Superior temporal gyrus (tissue), 1 donor: ENCODE results near the gene MOB2.

Experiments used
- DNase-seq: peaks from one replicate; pipeline ENCODE4 v3.0.0-alpha.2; 2016; ENCODE audit errors: extremely low spot score

MOB2 gene

DNA sequence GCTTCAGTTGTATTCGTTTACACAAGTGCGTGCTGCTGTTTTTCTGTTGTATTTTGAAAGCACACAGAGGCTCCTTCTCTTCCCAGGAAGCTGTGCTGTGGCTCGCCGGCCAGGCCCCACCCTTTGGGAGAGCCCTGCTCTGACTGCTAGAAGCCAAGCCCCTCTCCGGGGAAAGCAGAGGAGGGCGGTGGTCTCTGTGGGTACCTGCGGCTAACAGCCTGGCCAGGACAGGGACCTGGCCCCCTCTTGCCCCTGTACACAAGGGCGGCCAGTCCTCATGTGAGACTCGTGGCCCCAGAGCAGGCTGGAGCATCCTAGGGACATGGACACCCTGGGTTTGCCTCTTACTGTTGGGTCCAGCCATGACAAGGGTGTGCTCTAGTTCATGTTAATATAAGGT lies 14.8 kb downstream of the MOB2 start:
- DNase-seq = no peak

DNA sequence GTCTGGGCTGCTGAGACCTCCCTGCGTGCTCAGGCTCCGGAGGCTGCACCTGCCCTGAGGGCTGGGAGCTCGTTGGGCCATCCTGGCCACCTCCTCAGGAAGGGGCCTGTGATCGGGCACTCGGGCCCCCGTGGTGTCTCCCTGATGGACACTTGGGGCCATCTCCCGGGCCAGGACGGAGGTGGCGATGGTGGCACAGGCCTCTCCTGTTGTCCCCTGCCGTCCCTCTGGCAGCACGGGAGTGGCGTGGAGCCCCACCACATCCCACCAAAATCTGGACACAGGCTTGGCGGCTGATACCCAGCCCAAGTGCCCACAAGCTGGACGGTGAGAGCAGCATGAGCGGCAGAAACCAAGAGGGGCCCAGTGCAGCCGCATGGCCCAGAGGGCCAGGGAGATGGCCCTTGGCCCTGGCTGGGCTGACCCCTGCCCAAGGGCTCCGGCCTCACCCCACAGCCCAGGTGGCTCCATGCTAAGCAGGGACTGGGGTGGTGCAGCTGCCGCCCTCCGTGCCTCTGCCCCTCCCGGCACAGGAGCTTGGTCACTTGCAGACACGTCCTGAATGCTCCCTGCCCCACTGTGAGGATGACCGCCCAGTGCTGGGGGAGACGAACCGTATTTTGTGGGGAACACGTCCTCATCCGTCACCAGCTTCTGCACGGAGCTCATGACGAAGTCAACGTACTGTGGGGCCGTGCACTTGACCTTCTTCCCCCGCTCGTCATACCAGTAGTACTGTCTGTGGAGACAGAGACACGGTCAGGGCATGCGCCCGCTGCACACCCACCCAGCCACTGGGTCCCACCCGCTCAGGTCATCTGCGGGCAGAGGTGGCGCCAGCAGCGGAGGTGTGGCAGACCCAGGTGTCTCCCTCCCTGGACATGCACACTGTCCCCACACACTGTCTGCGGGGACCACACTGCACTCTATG lies 15.6 kb downstream of the MOB2 start:
- no peak for DNase-seq

DNA sequence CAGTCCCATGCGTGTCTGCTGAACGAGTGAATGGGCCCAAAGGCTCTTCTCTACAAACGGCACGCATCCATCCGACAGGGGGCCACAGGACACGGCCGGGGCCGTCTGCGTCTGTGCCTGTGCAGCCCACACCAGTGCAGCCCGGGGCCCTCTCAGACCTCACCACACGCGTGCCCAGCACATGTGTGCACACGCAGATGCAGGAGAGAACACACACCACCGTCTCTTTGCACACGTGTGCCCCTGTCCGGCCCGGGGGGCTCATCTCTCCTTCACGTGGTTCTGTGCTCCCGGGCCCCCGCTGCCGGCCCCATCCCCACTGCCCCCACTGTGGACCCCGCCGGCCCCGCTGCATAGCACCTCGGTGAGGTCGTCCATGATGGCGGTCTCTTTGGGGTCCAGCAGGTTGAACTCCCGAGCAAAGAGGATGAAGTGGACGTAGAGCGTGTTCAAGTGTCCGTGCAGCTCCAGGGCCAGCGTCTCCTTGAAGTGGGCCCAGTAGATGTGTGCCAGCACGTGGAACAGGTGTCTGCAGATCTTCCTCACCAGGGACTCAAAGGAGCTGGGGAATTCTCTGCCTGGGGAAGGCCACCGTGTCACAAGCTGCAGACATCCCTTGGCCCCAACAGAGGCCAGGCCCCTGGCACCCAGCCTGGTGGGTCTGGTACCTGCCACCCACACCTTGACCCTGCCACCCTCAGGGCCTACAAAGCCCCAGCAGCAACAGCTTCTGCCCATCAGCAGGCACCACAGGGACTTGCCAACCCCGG lies 16.5 kb downstream of the MOB2 start:
- no peak for DNase-seq

DNA sequence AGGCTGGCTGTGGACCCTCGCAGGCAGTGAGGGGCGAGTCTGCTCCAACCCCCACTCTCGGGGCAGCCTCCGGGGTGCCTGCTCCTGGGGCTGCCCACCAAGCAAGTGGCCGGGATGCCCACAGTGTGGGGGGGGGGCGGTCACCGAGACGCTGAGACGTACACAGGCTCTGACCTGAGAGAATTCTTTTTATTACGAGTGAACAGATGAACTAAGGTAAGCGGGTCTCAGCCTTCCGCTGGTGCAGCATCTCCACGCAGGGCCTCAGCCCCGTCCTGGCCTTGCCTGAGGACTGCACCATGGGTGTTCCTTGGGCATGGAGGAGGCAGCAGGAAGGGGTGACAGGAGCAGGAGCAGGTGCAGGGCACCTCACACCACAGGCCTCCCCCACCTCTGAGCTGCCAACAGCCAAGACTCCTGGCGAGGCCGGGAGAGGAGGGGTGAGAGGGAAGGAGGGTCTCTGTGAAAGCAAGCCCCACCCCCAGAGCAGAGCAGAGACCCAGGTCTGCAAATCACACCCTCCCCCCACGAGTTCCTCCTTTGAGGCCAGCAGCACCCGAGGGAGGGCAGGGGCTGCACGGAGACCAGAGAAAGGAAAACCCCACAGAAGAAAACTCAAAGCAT lies 17.2 kb downstream of the MOB2 start:
- no peak for DNase-seq

DNA sequence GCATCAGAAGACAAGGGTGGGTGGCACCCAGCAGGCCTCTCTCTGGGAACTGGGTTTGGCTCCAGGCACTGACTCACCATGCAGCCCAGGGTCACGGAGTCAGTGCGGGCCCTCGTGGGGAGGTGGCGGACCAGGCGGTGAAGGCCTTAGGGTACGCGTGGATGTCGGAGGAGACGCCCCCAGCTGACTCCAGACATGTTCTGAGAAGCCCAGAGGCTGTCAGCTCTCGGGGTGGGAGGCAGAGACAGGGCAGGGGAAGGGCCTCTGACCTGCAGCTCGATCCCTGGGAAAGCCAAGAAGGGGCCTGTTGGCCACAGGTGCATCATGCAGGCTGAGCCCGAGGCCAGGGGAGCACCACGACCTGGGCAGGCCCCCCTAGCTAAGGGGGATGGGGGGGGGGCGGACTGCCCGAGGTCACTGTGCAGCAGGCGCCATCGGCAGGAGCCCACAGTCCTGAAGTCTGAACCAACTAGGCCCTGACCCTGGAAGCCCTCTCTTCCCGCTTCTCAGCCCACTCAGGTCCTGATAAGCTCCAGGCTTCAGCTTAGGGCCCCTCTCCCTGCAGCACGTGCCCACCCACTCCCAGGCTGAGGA lies 18.0 kb downstream of the MOB2 start:
- DNase-seq = no peak

DNA sequence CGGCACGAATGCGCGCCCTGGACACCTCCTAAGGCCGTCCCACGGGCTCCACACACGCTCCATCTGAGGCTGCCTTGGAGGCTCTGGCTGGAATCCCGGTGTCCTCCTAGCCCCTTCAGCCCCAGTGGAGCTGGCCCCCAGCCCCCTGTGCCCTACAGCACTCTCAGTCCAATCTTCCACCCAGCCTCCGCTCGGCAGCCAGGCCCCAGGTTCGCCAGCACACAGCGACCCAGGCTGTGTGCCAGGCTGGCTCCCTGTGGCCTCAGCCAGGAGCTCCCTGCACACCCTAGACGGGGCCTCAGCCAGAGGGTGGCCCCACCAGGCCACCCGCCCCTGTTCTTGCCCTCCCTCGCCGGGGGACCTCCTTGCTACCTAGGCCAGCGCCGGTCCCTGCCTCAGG lies 18.6 kb downstream of the MOB2 start:
- DNase-seq = no peak

DNA sequence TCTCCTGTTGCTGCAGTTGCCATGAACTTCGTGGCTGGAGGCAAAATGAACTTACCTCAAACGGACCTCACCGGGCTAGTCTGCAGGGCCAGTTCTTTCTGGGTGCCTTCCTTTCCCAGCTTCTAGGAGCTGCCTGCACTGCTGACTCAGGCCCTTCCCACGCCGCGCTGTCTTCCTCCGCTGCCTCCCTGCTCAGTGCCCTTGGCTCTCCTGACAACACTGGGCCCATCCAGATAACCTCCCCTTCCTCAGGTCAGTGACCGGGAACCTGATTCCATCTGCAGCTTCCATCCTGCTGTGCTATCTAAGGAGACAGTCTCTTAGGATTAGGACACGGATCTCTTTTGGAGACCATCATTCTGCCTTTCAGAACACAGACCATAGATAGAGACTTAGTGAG lies 19.3 kb downstream of the MOB2 start:
- peak; percentile 25 for DNase-seq

DNA sequence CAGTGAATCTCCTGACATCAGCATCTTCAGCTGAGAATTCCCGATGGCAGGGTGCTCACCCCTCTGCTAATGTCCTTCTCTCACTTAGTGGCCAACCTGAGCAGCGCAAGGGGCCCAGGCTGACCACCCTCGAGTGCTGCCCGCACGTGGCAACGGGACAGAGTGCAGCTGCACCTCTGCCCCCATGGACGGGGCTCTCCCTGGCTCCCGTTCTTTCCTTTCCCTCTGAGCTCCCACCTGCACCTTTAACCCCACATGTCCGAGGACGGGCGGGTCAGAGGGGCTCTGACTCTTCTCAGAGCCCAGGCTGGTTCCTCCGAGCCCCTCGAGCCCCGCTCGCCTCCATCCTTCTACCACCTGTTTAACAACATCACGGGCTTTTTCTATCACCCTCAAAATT lies 19.8 kb downstream of the MOB2 start:
- no peak for DNase-seq

DNA sequence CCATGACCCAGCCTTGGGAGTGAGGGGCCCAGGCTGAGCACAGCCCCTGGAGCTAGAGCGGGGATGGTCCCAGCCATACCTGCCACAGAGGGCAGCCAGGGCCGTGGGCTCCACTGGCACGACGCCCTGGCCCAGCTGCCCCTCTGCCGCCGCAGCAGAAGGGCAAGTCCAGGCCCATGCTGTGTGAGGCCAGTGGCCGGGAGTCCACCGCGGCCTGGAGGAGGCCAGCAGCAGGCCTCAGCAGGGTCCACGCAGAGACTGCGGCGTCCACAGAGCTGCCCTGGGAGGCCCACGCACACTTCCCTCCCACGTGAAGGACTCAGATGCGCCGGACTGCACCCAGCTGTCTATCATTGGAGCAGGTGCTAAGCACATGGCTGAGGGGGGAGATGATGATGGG lies 23.5 kb downstream of the MOB2 start:
- DNase-seq = no peak

DNA sequence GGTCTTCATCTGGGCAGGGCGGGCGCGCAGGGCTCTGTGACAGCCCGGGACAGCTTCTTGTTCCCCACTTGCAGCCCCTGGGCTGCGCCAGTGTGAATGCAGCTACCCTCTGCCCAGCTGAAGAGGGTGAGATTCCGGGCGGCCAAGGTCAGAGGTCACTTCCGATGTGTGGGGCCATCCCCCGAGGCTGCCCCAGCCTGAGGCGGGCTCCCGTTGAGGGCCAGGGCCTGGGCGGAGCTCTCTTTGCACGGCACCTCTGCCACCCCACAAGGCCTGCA lies 23.9 kb downstream of the MOB2 start:
- no peak for DNase-seq

DNA sequence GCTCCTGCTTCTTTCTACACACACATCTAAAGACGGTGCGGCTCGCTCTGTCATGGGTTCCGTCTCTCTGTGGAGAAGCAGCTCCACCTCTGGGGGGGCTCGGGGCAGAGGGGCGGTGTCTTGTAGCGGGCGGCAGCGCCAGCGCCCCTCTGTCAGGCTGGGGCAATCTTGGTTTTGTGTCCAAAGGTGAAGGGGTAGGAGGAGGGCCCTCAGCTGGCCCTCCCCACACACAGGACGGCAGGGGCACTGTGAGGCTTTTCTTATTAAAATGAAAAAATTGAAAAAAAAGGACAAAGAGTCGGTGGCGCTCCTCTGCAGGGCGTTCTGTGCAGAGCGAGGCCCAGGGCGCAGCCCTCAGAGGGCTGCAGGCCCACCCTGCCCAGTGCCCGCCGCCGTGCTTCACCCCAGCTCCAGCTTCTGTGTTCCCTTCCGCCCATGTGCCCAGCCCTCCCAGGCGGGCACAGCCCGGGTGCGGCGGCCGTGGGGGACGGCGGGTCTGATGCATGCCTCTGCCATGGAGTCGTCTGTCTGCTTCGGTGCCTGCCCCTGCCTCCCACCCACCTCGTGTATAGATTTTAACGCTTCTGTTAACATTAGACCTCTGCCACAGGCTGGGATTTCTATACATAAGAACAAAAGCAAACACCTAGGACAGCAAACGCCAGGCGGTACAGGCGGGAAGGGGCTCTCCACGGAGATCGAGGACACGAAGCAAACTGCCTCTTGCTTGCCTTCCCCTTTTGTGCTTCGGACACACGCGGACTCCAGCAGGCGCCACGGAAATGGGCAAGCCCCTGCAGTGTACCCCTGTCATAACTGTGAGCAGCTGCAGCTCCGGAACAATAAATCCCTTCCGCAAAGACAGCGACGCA lies 24.5 kb downstream of the MOB2 start:
- no peak for DNase-seq

DNA sequence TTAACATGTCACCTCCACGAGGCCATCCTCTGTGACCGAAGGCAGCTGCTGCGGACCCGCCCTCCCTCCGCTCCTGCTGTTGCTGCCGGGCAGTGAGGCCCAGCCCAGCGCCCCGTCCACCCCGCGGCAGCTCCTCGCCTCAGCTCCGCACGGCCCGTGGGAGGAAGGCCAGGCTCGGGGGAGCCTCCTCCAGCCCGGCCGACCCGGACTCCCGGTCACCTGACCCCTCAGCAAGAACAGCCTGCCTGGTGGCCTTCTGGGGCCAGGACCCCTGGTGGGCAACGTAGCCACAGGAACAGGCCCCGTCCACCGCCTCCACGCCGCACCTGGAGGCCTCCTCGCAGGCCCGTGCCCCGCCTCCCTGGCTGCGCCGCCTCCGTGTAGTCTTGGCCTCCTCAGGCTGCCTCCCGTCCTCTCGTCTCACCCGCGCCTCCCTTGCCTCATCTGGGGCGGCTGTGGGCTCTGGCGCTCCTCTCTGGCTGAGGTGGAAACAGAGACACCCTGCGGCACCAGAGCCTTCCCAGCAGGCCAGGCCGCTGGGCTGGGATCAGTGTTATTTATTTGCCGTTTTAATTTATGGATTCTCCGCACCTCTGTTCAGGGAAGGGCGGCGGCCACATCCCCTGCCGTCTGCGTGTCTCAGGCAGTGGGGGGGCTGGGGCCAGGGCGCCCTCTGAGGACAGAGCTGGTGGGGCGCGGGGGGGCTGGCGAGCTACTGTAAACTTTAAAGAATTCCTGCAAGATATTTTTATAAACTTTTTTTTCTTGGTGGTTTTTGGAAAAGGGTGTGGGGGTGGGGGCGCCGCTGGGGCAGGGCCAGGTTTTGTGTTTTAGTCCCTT lies 25.4 kb downstream of the MOB2 start:
- no peak for DNase-seq

DNA sequence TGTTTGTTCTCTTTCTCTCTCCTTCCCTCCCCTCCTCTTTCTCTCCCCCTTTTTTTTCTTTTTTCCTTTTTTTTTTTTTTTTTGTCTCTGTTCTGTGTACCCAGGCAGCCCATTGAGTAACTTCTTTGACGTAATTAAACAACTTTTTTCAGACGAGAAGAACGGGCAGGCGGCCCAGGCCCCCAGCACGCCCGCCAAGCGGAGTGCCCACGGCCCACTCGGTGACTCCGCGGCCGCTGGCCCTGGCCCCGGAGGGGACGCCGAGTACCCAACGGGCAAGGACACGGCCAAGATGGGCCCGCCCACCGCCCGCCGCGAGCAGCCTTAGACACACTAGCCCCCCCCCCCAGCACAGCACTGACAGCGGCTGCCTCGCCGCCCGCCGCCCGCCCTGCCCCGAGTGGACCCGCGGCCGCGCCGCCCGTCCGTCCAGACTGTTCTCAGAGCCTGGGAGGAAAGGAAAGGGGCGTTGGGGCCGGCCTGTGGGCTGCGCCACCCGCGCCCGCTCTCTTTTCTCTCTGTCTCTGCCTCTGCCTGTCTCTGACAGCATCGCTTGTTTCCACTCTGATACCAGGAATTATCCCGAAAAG lies 26.1 kb downstream of the MOB2 start:
- peak; percentile 25 for DNase-seq

DNA sequence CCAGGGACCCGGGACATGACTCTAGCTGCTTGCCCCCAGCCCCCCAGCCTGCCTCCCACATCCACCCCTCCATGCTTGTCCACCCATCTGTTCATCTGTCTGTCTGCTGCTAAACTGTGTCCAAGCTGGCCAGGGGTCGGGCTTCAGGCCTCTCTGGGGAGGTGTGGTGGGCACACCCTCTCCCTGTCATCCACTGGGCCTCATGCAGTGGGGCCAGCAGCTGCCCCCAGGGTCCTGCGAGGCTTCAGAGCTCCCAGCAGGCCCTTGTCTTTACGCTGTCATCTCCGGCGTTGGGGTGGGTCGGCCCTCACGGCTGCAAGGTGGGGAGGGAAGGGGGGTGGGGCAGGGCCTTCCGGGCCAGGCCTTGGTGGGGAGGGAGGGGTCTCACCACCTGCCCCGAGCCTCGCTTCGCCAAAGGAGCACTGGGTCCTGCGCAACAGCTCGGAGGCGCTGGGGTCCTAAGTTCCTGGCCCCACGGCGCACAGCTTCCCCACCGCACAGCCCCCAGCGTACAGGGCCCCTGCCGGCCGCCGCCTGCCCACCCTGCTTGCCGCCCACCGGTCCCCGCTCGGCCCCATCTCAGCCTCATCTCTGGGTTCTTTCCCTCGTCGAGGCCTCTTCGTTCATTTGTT lies 26.7 kb downstream of the MOB2 start:
- no peak for DNase-seq

DNA sequence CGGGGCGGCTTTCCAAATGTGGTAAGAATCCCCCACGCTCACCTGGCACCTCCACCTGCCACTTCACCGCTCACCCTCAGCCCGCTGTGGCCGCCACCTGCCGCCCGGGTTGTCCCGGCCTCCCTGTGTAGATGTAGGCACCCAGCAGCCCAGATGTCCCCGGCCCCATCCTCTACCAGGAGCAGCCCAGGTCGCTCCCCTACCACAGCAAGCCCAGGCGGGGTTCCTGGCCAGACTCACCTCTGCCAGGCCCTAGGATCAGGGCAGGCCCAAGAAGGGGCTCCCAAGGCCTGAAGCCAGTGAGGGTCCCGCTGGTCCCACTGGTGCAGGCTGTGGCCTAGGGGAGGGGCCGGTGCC lies 27.4 kb downstream of the MOB2 start:
- no peak for DNase-seq

DNA sequence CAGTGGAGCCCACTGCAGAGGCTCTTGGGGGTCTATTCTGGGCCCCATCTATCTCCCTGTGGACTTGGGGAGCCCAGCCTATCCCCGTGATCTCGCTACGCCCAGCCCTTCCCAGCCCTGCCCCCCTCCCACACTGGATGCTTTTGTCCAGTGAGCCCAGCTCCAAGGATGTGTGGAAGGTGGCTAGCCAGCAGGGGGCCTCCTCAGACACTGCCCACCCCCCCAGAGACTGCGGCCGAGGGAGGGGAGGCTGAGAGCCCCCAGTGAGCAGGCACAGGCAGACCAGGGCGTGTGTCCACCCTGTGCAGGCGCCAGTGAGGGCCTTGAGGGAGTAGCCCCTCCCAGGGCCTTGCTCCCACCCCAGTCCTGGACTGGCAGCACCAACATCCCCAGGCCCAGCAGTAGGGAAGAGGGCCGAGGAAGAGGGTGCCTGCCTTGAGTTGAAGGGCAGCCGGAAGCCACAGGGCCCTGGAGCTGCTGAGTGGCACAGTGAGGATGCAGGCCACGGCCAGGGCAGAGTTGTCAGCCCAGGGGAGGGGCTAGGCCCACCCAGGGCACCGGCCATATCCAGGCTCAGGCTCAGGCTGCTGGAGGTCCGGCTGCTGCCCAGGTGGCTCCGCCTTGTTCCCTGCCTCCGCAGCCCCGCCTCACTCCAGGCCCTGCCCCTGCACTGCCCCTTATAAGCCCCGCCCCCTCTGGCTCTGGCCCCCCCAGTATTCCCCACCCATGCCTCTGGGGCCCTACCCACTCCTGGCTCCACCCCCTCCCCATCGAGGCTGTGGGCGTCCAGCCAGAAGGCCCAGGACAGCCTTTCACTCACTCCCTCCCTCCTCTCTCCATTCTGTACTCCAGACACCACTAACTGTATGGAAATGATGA lies 28.0 kb downstream of the MOB2 start:
- DNase-seq = no peak

DNA sequence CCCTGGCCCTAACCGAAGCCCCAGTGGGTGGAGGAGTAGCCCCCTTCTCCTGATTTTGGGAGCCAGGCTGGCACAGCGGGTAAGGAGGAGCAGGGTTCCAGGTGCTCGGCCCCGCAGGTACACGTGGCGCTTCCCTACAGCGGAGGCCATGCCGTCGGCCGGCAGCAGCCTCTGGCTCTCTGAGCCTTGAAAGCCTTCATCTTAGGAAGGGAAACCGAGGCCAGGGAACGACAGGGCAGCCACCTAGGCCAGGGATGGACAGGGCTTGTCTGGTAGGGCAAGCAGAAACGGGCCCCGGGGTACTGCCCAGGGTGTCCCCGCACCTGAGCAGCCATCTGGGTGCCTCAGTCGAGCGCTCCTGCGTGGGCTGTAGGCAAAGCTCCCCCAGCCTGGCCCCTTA lies 28.7 kb downstream of the MOB2 start:
- no peak for DNase-seq

DNA sequence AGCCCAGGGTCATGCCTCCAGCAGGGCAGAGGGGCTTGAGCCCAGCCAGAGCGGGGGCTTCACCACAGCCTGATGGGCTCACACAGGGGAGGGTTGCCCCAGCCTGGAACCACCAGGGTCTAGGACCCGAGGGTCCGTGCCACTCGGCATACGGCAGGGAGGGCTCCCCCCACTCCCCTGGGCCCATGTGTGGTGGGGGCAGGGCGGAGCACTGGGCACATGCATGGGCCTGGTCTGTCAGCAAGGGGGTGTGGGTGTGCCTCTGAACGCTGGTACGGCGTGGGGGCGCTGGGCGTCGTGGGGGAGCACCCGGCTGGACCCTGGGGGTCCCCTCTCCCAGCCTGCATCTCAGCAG lies 29.3 kb downstream of the MOB2 start:
- no peak for DNase-seq
